ENCODE results near the gene SLC25A2. TPM values are rescaled to one million over a fixed set of nuclear protein-coding genes. Genes with fewer than 3 reads are reported as not detected.
"Not testable (repeated sequence)": the region's sequence is repeated elsewhere in the genome, so short reads cannot be mapped to it uniquely, and the experiment has no call there.

The SLC25A2 gene
- total and polyA plus RNA-seq, 4 donors: 0.15 to 0.39 TPM; not detected in 2

DNA sequence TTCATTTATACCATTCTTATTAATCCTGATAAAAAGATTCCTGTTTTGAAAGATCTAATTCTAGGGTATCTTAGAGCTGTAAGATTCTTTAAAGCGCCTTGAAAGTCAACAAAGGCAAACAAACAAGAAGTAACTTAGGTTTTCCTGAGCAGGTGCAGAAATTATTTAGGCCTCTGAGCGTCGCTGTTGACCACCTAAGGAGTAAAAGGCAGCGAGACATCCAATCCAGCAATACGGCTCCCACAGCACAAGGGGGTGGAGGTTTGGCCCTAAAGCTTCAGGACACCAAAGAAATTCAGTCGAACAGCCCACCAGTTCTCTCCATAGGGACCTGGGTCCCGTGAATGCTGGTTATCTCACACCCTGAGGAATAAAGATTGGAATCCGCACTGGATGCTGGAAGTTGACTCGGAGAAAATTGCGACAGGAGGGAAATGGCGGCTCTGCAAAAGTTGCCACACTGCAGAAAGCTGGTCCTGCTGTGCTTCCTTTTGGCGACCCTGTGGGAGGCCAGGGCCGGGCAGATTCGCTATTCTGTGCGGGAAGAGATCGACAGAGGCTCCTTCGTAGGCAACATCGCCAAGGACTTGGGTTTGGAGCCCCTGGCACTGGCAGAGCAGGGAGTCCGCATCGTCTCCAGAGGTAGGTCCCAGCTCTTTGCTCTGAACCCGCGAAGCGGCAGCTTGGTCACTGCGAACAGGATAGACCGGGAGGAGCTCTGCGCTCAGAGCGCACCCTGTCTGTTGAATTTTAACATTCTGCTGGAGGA is 34.9 kb upstream of the SLC25A2 start, which contains the start of gene PCDHGA2:
Gene PCDHGA2 (plus strand): TSS at position 223 of the 769 bp plus-strand sequence.
- H3K9me3 ChIP-seq (ENCODE audit: control insufficient read depth, insufficient read depth, low read length): peaks cover 23% of the 10 kb centered on the region
- H3K27me3 ChIP-seq (ENCODE audit: control insufficient read depth, insufficient read depth, low read length): no peaks in the 10 kb centered on the region
- H3K36me3 ChIP-seq (ENCODE audit: control insufficient read depth, insufficient read depth, low read length): no peaks in the 10 kb centered on the region
- 8% methylated on average over 27 of the region's 27 CpGs for WGBS (ENCODE audit: insufficient coverage)
- peak in 3 of 6 donors; percentile 19 to 74 (median 60) for DNase-seq (ENCODE audit: low read depth in 4 of 6, low spot score in 6 of 6)
- H3K4me3 ChIP-seq (ENCODE audit: low read depth, low read length): peak within 1 kb of the TSS; percentile 14
- no peak within 1 kb of the TSS for H3K27ac ChIP-seq (ENCODE audit: low read depth, low read length)
- H3K4me1 ChIP-seq (ENCODE audit: control insufficient read depth, insufficient read depth, low read length): peaks cover 9% of the 10 kb centered on the region

DNA sequence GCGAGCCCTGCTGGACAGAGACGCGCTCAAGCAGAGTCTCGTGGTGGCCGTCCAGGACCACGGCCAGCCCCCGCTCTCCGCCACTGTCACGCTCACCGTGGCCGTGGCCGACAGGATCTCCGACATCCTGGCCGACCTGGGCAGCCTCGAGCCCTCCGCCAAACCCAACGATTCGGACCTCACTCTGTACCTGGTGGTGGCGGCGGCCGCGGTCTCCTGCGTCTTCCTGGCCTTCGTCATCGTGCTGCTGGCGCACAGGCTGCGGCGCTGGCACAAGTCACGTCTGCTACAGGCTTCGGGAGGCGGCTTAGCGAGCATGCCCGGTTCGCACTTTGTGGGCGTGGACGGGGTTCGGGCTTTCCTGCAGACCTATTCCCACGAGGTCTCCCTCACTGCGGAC is 28.7 kb upstream of the SLC25A2 start:
- H3K27me3 ChIP-seq (ENCODE audit: control insufficient read depth, insufficient read depth, low read length); H3K27ac ChIP-seq (ENCODE audit: low read depth, low read length); H3K4me1 ChIP-seq (ENCODE audit: control insufficient read depth, insufficient read depth, low read length); DNase-seq (ENCODE audit: low read depth in 4 of 6, low spot score in 6 of 6); H3K4me3 ChIP-seq (ENCODE audit: low read depth, low read length); H3K36me3 ChIP-seq (ENCODE audit: control insufficient read depth, insufficient read depth, low read length): not testable (repeated sequence)
- H3K9me3 ChIP-seq (ENCODE audit: control insufficient read depth, insufficient read depth, low read length): peaks cover 17% of the 10 kb centered on the region
- WGBS (ENCODE audit: insufficient coverage): 31% methylated on average over 36 of the region's 39 CpGs

GRCh38 chr5:141330299-141331080 is 26.6 kb upstream of the SLC25A2 start, which contains the start of gene PCDHGA1:
Gene PCDHGA1, plus strand, starts transcription at chr5:141330514.
- WGBS (ENCODE audit: insufficient coverage): 13% methylated on average over 14 of the region's 21 CpGs
- peaks cover 21% of the 10 kb centered on the region for H3K9me3 ChIP-seq (ENCODE audit: control insufficient read depth, insufficient read depth, low read length)

GRCh38 chr5:141328231-141328630 is 24.4 kb upstream of the SLC25A2 start:
- Histone ChIP-seq H3K4me3 (ENCODE audit: low read depth, low read length) (no peak overlapping the region), H3K27ac (ENCODE audit: low read depth, low read length) (no peak overlapping the region), H3K4me1 (ENCODE audit: control insufficient read depth, insufficient read depth, low read length) (no peaks in the 10 kb centered on the region), H3K36me3 (ENCODE audit: control insufficient read depth, insufficient read depth, low read length) (no peaks in the 10 kb centered on the region), H3K27me3 (ENCODE audit: control insufficient read depth, insufficient read depth, low read length) (no peaks in the 10 kb centered on the region), H3K9me3 (ENCODE audit: control insufficient read depth, insufficient read depth, low read length) (peaks cover 22% of the 10 kb centered on the region)
- 79% methylated on average over 8 of the region's 8 CpGs for WGBS (ENCODE audit: insufficient coverage)
- no peak for DNase-seq (ENCODE audit: low read depth in 4 of 6, low spot score in 6 of 6)

More at GRCh38 chr5:141330299-141331080, 26.6 kb upstream of the SLC25A2 start, which contains the start of gene PCDHGA1:
- peak in 1 of 6 donors; percentile 5 for DNase-seq (ENCODE audit: low read depth in 4 of 6, low spot score in 6 of 6)
- no peak within 1 kb of the TSS for H3K4me3 ChIP-seq (ENCODE audit: low read depth, low read length)
- no peak within 1 kb of the TSS for H3K27ac ChIP-seq (ENCODE audit: low read depth, low read length)
- no peaks in the 10 kb centered on the region for H3K4me1 ChIP-seq (ENCODE audit: control insufficient read depth, insufficient read depth, low read length)
- no peaks in the 10 kb centered on the region for H3K36me3 ChIP-seq (ENCODE audit: control insufficient read depth, insufficient read depth, low read length)
- no peaks in the 10 kb centered on the region for H3K27me3 ChIP-seq (ENCODE audit: control insufficient read depth, insufficient read depth, low read length)

- Histone ChIP-seq H3K4me3 (ENCODE audit: low read depth, low read length) (peak overlapping the region; percentile 21), H3K9me3 (ENCODE audit: control insufficient read depth, insufficient read depth, low read length) (peaks cover 18% of the 10 kb centered on the region)
- DNase-seq (ENCODE audit: low read depth in 4 of 6, low spot score in 6 of 6): peak in 3 of 6 donors; percentile 23 to 68 (median 52)
Observed at GRCh38 chr5:141326088-141326854, 22.4 kb upstream of the SLC25A2 start.

DNA sequence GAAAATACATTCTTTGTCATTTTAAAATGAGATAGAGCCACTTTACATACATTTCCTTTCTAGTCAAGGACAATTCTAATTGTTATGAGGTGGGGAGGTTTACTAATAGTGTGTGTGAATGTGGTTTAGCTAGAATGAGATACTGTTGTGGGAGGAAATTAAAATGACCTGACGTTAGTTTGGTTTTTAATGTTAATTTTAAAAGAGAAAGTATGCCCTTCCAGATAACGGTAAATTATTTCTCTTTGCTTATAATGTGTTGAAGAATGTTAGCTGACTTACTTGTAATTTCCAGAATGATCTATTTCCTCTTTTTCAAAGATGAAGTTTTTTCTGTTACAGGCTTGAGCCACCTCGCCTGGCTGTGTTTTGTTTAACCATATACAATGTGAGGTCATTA is 18.4 kb upstream of the SLC25A2 start:
- Histone ChIP-seq H3K36me3 (ENCODE audit: control insufficient read depth, insufficient read depth, low read length) (no peaks in the 10 kb centered on the region), H3K9me3 (ENCODE audit: control insufficient read depth, insufficient read depth, low read length) (peaks cover 25% of the 10 kb centered on the region), H3K4me3 (ENCODE audit: low read depth, low read length) (no peak overlapping the region), H3K4me1 (ENCODE audit: control insufficient read depth, insufficient read depth, low read length) (peaks cover 3% of the 10 kb centered on the region), H3K27ac (ENCODE audit: low read depth, low read length) (no peak overlapping the region), H3K27me3 (ENCODE audit: control insufficient read depth, insufficient read depth, low read length) (no peaks in the 10 kb centered on the region)
- no peak for DNase-seq (ENCODE audit: low read depth in 4 of 6, low spot score in 6 of 6)
- no CpG with 5 or more reads among the region's 3 CpGs for WGBS (ENCODE audit: insufficient coverage)

More at GRCh38 chr5:141326088-141326854, 22.4 kb upstream of the SLC25A2 start:
- Histone ChIP-seq H3K27ac (ENCODE audit: low read depth, low read length) (no peak overlapping the region), H3K36me3 (ENCODE audit: control insufficient read depth, insufficient read depth, low read length) (no peaks in the 10 kb centered on the region), H3K4me1 (ENCODE audit: control insufficient read depth, insufficient read depth, low read length) (peaks cover 1% of the 10 kb centered on the region), H3K27me3 (ENCODE audit: control insufficient read depth, insufficient read depth, low read length) (no peaks in the 10 kb centered on the region)
- 5% methylated on average over 22 of the region's 27 CpGs for WGBS (ENCODE audit: insufficient coverage)

GRCh38 chr5:141320225-141321169 is 16.6 kb upstream of the SLC25A2 start, which contains the start of gene TAF7:
Gene TAF7, minus strand, starts transcription at chr5:141320784. Its CDS starts 740 bp downstream, at chr5:141320044.
- Histone ChIP-seq H3K9me3 (ENCODE audit: control insufficient read depth, insufficient read depth, low read length) (peaks cover 26% of the 10 kb centered on the region), H3K4me3 (ENCODE audit: low read depth, low read length) (peak within 1 kb of the TSS; percentile 50), H3K27ac (ENCODE audit: low read depth, low read length) (peak within 1 kb of the TSS; percentile 97), H3K4me1 (ENCODE audit: control insufficient read depth, insufficient read depth, low read length) (peaks cover 3% of the 10 kb centered on the region), H3K36me3 (ENCODE audit: control insufficient read depth, insufficient read depth, low read length) (no peaks in the 10 kb centered on the region), H3K27me3 (ENCODE audit: control insufficient read depth, insufficient read depth, low read length) (no peaks in the 10 kb centered on the region)
- under 1% methylated on average over 64 of the region's 67 CpGs for WGBS (ENCODE audit: insufficient coverage)
- peak; percentile 83 to 98 (median 88) for DNase-seq (ENCODE audit: low read depth in 4 of 6, low spot score in 6 of 6)

- 72% methylated on average over 5 of the region's 5 CpGs for WGBS (ENCODE audit: insufficient coverage)
- Histone ChIP-seq H3K4me1 (ENCODE audit: control insufficient read depth, insufficient read depth, low read length) (peaks cover 3% of the 10 kb centered on the region), H3K27me3 (ENCODE audit: control insufficient read depth, insufficient read depth, low read length) (no peaks in the 10 kb centered on the region), H3K27ac (ENCODE audit: low read depth, low read length) (peak overlapping the region; percentile 97), H3K4me3 (ENCODE audit: low read depth, low read length) (peak overlapping the region; percentile 50), H3K9me3 (ENCODE audit: control insufficient read depth, insufficient read depth, low read length) (peaks cover 28% of the 10 kb centered on the region), H3K36me3 (ENCODE audit: control insufficient read depth, insufficient read depth, low read length) (no peaks in the 10 kb centered on the region)
- no peak for DNase-seq (ENCODE audit: low read depth in 4 of 6, low spot score in 6 of 6)
Observed at GRCh38 chr5:141319699-141320098, 15.8 kb upstream of the SLC25A2 start.
